H1 (cell line): ENCODE results near the gene C16orf90. TPM values are rescaled to one million over a fixed set of nuclear protein-coding genes. Genes with fewer than 3 reads are reported as not detected.

ENCODE experiments used
- BACH1 ChIP-seq: IDR thresholded peaks from 2 replicates; pipeline ENCODE4 v1.6.1; 2012; ENCODE audit warnings: low read length, improper control_type of control experiment
- RNF2 ChIP-seq: fragments of 200-900, 300-1000 bp; sonication (generic); IDR thresholded peaks from 2 replicates; pipeline ENCODE4 v1.7.1; 2016; ENCODE audit warnings: borderline replicate concordance, low read depth, mild to moderate bottlenecking, antibody characterized with exemption, low read length; ENCODE audit not compliant: poor library complexity, severe bottlenecking; ENCODE audit errors: missing control alignments
- SAP30 ChIP-seq: fragments of 300-600 bp; sonication (generic); IDR thresholded peaks from 2 replicates; pipeline ENCODE4 v1.7.1; 2012; ENCODE audit warnings: low read length, moderate library complexity, mild to moderate bottlenecking, inconsistent platforms; ENCODE audit not compliant: insufficient read depth, insufficient replicate concordance
- TAF1 ChIP-seq: IDR thresholded peaks from 2 replicates; pipeline ENCODE4 v1.6.1; 2011; ENCODE audit warnings: mild to moderate bottlenecking, low read depth, low read length
- TBP ChIP-seq: IDR thresholded peaks from 2 replicates; pipeline ENCODE4 v1.6.1; 2011; ENCODE audit warnings: low read depth, low read length, improper control_type of control experiment
- polyA plus RNA-seq, 7 experiments: library from polyadenylated mRNA; depleted of rRNA in 3 of 7; stranded (reverse) in 5 of 7; unstranded in 2 of 7; fragments of >200 nt in 5 of 7; fragments of 200-250 nt in 2 of 7; gene quantifications; 1 replicate in 5 of 7; 2 replicates in 1 of 7; 4 replicates in 1 of 7; pipeline versions ENCODE4 v1.2.1 to v1.2.3, GENCODE V29; 2011 to 2013; ENCODE audit warnings: missing spikeins in 2 of 7, mixed read lengths in 2 of 7
- total RNA-seq: library from RNA; stranded (reverse); fragmentation: NEBNext Ultra II Directional; extraction: Animal tissue kit (Norgen Biotek cat#: 25700); gene quantifications from 2 replicates; pipeline ENCODE4 v1.2.1, GENCODE V29; 2021

Gene C16orf90
- total and polyA plus RNA-seq, 2 of the 8 experiments (the other 6 are each of a cell fraction or from before 2014, with no cell fraction given) = not detected

DNA sequence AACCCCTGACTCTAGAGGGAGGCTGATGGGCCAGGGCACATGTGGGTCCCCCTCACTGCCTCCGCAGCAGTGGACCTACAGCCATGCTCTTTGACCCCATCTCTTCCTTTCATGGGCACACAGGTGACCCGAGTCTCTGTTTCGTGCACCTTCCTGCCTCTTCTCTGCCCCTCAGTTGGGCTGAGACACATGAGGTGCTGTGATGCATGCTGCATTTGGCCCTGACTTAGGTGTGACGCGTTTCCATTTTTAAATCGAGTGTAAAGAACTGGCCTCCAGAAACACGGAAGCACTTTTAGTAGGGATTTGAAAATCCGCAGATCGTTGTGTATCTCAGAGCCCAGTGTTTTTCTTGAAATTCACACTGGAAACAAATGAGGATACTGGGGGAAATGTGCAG is 24.6 kb downstream of the C16orf90 start (continued):
- TF ChIP-seq TBP (no peak), RNF2 (no peak), BACH1 (no peak), TAF1 (no peak), SAP30 (no peak)
